SH-SY5Y (cell line): ENCODE measurements around the gene ROBO2.

ENCODE experiments used
- GATA2 ChIP-seq: IDR thresholded peaks from 2 replicates; pipeline ENCODE4 v1.6.1; 2011; ENCODE audit warnings: mild to moderate bottlenecking, low read depth, low read length
- GATA3 ChIP-seq: IDR thresholded peaks from 2 replicates; pipeline ENCODE4 v1.6.1; 2011; ENCODE audit warnings: low read depth, mild to moderate bottlenecking, low read length, moderate library complexity

ROBO2 gene

GRCh38 chr3:77571971-77572715, 532.2 kb downstream of the ROBO2 start:
- TF ChIP-seq GATA3 (no peak), GATA2 (no peak)

DNA sequence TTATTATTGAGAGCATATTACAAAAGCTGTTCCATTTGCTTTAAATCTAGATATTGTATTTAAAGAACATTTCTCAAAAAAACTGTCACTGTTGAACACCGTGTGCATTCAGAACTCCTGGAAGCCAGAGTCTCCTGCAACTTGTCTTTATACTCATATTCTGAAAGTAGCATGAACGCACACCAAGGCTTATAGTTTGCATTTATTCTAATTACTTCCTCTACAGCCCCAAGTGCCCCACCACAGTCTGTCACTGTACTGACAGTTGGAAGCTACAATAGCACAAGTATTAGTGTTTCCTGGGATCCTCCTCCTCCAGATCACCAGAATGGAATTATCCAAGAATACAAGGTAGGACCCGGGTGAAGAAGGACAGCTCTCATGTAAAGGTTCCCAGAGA, 537.4 kb downstream of the ROBO2 start:
- no peak for TF ChIP-seq GATA3
- no peak for TF ChIP-seq GATA2

GRCh38 chr3:77586216-77586615, 546.3 kb downstream of the ROBO2 start:
- no peak for TF ChIP-seq GATA2
- no peak for TF ChIP-seq GATA3

GRCh38 chr3:77588863-77589262, 549.0 kb downstream of the ROBO2 start:
- TF ChIP-seq GATA3: no peak
- TF ChIP-seq GATA2: no peak

GRCh38 chr3:77590191-77590590, 550.3 kb downstream of the ROBO2 start:
- TF ChIP-seq GATA3 (no peak), GATA2 (no peak)

DNA sequence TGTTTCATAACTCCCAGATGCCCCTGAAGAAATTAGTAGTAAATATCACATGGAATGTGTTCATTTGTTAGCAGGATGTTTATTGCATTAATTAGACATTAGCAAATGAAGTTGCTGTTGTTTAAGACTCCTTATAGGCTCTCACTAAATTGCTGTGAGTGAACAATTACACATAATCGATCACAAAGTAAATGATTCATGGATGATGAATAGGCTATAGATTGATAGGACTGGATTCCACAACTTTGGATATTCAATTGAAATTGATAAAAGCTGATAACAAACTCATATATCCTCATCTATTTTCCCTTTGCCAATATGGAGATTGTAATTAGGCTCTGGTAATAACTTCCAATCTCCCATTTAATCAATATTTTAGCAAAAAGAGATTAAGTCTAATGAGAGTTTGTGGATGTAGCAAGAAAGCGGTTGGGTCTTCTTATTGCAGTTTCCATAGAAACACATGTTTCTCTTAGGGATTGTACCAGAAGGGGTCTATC, 555.5 kb downstream of the ROBO2 start:
- TF ChIP-seq GATA3 (no peak), GATA2 (no peak)

GRCh38 chr3:77599948-77600347, 560.0 kb downstream of the ROBO2 start:
- TF ChIP-seq GATA2 (no peak), GATA3 (no peak)

DNA sequence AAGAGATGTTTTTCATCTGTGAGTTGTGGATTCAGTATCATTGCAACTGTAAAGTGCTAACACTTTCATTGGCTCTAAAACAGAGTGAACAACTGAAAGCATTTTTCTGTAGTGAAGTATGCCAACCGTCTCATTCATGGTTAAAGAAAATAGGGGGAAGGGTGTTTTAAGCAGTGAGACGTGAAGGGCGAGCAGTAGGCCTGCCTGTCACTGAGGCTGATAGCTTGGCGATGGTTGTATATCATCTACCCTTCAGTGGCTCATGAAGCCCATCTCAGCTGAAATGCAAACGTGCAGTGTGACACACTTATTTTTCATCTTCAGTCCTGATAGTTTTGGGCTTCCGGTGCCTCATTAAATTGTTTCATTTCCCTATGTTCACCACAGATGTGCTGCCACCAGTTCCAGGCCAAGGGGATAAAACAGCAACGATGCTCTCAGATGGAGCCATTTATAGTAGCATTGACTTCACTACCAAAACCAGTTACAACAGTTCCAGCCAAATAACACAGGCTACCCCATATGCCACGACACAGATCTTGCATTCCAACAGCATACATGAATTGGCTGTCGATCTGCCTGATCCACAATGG, 562.0 kb downstream of the ROBO2 start:
- TF ChIP-seq GATA3 (no peak), GATA2 (no peak)

DNA sequence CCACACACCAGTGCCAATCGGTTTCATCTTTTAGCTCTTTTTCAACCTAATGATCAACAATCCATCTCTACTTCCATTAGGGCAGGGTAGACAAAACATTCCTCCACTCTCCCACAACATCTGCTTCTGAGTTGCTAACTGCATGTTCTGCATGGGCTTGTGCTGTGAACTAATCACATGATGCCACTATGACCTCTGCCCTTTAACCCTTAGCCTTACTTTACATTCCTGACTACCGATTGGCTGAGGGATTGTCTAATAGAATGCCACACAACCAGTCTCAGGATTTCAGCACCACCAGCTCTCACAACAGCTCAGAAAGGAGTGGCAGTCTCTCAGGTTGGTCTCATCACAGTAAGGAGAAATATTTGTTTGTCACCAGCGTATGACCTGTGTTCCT, 562.8 kb downstream of the ROBO2 start:
- no peak for TF ChIP-seq GATA3
- no peak for TF ChIP-seq GATA2

- TF ChIP-seq GATA2 (no peak), GATA3 (no peak)
Observed at GRCh38 chr3:77605308-77605707, 565.4 kb downstream of the ROBO2 start.

GRCh38 chr3:77605865-77606264, 566.0 kb downstream of the ROBO2 start:
- TF ChIP-seq GATA3 (no peak), GATA2 (no peak)

DNA sequence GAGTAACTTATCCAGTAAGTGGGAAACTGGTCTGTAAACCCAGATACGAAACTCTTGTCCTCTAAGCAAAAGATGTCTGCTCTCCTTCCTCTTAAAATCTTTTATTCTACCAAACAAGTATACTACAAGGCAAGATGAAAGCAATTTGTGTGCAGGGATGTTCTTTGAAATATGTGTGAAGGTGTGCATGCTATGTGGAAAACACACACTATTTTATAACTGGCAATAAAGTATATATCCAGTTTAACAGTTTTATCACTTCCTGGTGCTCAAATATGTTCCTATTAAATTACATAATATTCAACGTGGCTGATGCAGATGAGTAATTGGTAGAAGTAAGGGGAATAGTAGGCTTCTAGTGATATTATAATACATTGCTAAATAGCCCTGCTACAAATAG, 566.5 kb downstream of the ROBO2 start:
- no peak for TF ChIP-seq GATA3
- TF ChIP-seq GATA2: no peak

DNA sequence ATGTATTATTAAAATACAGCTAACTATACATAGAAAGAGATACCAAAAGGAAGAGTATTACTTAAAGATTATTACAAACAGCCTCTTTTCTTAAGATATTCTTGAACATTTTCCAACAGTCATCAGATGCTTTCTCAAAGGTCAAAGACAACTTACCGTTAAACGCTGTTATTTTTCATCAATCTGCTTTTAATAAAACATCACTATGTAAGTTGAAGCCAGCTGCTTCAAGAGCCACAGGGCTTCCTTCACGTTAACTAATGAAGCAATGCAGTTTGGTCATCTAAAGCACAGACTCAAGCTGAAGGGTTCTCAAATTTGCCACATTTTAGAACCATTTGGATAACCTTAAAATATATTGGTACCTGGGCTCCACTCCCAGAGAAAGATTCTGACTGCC, 578.8 kb downstream of the ROBO2 start:
- TF ChIP-seq GATA2: no peak
- TF ChIP-seq GATA3: no peak

DNA sequence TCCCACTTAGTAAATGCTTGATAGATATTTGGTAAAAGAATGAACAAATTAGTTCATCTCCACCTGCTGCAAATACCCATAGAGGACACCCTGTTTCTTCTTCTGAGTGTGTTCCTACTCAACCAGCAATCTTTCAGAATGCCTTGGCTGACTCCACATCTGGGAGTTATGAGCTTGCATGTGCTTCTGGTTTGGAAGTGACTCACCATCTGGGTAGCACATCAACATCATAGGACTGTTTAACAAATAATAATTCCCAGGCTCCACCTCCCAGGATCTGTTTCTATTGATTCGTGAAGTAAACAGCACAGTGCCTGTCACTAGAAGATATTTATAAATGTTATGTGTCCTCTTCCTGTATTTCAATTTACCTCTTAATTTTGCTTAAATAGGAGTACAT, 580.1 kb downstream of the ROBO2 start:
- TF ChIP-seq GATA2: no peak

DNA sequence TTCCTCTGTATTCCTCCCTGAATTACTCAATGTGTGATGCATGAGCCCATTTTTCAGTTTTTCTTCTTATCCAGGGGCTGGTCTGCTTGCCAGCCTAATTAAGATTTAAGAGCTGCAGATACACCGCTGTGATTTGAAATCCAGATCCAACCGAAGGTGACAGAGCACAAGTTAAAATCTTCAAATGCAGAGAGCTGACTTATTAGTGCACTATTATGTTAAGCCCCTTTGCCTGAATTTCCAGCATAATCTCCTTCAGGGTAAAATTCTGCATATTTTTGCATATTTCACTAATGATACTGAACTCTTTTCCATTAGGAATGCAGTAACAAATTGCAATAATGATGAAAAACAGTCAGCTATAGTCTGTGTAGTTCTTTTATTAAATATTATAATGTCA, 583.6 kb downstream of the ROBO2 start:
- TF ChIP-seq GATA3: no peak
- no peak for TF ChIP-seq GATA2
